Hematopoietic multipotent progenitor cell treated with erythropoietin and hydrocortisone succinate and interleukin-3 and kit ligand, for 15 days (in vitro differentiated cells): ENCODE results near the gene SLC24A3.

ENCODE experiments used
- DNase-seq: peaks from one replicate; pipeline ENCODE4 v3.0.0-alpha.2; 2015; ENCODE audit warnings: low spot score

SLC24A3 gene

DNA sequence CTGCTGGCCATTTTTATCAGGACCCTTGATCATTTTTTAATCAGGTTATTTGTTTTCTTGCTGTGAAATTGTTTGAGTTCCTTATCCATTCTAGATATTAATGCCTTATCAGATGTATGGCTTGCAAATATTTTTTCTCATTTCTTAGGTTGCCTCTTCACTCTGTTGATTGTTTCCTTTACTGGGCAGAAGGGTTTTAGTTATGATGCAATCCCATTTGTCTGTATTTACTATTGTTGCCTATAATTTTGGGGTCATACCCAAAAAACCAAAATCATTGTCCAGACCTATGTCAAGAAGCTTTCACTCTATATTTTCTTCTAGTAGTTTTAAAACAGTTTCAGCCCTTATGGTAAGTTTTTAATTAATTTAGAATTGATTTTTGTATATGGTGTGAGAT is 172.5 kb downstream of the SLC24A3 start:
- no peak for DNase-seq

DNA sequence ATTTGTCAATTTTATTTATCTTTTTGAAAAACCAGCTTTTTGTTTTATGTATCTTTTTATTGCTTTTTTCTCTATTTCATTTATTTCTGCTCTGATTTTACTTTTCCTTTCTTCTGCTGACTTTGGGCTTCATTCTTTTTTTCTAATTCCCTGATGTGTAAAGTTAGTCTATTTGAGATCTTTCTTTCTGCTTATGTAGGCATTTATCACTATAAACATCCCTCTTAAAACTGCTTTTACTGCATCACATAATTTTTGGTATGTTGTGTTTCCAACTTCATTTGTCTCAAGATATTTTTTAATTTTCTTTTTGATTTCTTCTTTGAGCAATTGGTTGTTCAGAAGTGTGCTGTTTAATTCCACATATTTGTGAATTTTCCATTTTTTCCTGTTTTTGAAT is 174.8 kb downstream of the SLC24A3 start:
- no peak for DNase-seq

DNA sequence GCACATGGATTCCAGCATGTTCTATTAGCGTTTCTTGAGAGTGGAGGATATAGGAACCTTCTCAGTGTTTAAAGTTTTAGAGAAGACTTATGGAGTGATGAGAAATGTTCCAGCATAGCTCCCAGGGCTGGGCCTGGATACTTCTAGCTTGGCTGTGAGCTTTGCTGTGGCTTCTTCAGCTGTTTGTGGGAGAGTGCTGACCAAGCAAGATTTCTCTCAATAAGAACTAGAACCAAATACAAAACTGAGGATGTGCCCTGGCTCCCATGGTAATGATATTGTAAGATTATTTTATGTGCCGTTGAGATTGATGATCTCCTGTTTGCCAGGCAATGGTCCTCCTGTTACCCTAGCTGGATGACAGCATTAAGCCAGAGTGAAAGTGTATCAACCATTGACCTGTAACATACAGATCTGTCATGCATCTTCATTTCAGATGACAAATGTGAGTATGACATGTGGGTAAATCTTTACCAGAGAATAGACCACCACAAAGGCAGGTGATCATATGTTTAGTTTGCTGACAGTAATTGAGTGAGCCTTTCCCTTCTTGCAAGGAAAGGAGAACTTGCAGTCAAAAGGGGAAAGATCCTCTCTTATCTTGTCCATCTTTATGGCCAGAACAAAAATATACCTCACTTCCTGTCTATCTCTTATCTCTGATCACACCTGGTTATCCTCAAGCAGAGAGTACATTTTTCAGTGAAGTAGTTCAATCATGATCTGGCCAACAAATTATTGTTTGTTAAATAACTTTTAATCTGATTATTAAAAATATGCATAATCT is 180.1 kb downstream of the SLC24A3 start:
- no peak for DNase-seq

DNA sequence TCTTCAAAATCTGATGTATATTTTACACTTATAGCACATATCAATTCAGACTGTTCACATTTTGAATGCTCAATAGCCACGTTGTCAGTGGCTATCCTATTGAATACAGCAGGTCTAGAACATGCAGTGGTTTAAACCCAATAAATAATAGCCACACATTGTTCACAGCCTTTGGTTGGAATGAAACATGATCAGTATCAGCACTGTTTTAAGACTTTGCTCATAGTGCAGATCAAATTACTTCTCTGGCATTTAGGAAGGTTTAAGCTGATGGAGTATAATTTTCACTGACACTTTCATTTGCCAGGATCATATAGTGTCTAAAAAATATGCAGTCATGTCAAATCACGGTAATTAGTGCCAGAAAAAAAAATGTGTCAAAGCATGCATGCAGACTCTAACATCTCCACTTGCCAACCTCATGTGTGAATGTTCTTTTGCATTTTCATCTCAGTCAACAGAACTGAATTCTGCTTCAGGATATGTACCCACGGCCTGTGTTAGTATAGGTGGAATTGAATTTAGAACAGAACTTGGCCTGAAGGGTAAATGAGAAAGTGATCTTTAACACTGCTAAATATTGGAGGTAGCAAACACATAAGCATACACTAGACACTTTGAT is 184.1 kb downstream of the SLC24A3 start:
- no peak for DNase-seq

DNA sequence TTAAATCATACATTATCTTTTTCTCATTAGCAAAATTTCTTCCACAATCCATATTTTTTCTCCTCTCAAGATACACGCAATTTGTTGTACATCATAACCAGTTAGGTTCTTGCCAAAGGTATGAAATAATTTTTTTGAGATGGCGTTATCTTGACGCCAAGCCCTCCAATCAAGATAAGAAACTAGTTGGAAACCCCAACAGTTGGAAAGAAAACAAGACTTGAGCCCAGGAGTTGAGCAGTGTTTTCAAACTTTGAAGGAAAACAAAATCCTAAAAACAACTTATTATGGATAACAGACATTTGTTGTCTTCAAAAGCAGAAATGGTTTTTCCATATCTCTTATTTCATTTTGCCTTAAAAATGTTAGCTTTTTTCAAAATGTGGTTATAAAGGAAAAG is 184.8 kb downstream of the SLC24A3 start:
- DNase-seq: no peak

DNA sequence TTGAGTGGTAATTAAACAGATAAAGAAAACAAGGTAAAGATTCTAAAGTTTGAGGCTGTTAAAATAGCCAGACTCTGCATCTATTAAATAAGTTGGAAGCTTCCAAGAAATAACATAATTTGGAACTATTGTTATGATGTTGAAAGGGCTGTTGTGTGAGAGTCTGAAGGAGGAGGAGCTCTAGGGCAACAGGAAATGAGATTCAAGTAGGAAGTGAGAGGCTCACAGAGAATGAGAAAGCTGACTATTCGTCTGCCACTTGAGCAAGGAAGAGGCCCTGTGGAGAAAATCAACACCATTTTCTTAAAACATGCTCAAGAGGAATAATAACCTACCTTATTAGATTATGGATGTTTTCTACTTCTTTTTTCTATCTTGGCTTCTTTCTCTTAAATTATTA is 185.2 kb downstream of the SLC24A3 start:
- no peak for DNase-seq

DNA sequence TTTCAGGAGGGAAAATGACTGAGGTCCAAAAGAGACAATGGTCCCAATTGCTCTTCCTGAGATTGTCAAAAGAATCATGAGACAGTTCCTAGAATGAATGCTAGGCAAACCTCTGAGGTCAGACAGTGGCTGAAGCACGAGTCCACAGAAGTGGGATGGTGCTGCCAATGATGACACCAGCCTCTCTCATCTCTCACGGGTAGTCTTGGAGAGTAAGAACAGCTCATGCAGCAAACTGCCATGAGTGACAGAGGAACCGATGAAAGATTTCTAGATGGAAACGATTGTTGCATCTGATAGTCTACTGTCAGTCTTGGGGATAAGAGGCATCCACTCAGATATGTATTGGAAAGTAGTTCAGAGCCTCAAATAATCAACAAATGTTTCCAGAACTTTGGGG is 188.7 kb downstream of the SLC24A3 start:
- DNase-seq: no peak

GRCh38 chr20:19403549-19403948 is 191.1 kb downstream of the SLC24A3 start:
- DNase-seq: no peak

DNA sequence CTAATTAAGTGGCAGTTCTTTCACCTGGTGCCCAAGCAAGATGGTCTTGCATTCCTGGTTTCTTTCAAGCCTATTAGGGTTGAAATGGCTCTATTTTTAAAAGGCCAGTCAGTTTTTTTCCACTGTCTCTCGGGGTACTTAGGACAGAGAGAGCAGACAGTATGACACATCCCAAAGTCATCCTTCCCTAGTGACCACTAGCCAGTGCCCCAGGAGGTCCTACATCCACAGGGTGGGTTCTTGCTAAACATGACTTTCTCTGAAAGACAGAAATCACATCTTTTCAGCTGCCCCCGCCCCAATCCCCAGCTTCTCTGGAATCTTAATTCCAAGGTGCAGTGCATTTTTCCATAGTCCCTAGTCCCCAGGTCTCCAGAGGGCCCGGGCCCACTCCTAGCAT is 192.4 kb downstream of the SLC24A3 start:
- DNase-seq: no peak

GRCh38 chr20:19405958-19406357 is 193.5 kb downstream of the SLC24A3 start:
- DNase-seq: no peak

- no peak for DNase-seq
Observed at GRCh38 chr20:19406381-19406780, 193.9 kb downstream of the SLC24A3 start.

GRCh38 chr20:19407196-19407595 is 194.8 kb downstream of the SLC24A3 start:
- DNase-seq: no peak

GRCh38 chr20:19407736-19408135 is 195.3 kb downstream of the SLC24A3 start:
- no peak for DNase-seq

DNA sequence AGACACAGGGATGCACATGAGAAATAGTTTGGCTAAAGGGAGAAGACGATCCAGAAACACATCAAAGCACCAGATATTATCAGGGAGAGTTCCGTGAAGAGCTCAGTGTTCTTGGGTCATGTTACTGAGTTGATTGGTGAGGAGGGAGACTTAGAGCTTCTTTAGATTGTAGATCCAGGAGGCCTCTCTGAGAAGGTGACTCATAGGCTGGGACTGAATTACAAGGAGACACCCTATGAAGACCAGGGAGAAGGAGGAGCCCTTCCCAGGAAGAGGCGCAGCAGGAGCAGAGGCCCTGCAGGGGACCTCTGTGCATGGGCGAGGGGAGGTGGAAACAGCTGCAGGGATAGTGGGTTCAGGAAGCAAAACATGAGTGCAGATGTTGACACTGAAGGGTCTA is 196.5 kb downstream of the SLC24A3 start:
- no peak for DNase-seq

DNA sequence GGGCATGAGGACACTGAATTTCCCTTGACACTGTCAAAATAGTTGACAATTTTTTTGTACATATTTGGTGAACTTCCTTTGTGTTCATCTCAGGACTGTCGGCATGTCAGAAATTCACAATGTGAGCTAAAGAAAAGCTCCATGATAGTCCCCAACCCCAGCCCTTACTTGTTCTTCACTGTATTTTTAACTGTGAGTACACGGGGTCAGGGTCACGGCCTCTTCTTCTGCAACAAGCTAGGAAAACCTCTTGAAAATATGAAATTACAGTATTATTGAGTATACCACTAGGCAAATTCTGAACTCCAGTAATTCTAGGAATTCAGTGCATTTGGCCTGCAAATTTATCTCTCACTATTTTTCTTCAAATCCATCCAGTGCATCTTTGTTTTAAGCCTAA is 199.4 kb downstream of the SLC24A3 start:
- no peak for DNase-seq

DNA sequence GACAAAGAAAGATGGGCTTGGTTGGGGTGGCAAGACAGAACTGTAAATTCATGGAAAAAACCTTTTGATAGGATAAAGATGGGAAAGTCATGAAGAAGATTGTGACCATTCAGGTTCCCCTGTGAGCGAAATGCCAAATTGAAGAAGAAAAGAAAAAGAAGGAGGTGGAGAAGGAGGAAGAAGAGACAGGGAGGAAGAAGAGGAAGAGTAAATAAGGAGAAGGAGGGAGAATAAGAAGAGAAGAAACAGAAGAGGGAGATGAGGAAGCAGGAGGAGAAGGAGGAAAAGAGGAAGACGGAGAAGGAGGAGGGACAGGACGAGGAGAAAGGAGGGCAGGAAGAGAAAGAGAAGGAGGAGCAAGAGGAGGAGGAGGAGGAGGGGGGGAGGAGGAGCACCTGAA is 199.8 kb downstream of the SLC24A3 start:
- DNase-seq: no peak

- no peak for DNase-seq
Observed at GRCh38 chr20:19414600-19414999, 202.2 kb downstream of the SLC24A3 start.

- no peak for DNase-seq
Observed at GRCh38 chr20:19415786-19416185, 203.3 kb downstream of the SLC24A3 start.

- DNase-seq: no peak
Observed at GRCh38 chr20:19416627-19417026, 204.2 kb downstream of the SLC24A3 start.

DNA sequence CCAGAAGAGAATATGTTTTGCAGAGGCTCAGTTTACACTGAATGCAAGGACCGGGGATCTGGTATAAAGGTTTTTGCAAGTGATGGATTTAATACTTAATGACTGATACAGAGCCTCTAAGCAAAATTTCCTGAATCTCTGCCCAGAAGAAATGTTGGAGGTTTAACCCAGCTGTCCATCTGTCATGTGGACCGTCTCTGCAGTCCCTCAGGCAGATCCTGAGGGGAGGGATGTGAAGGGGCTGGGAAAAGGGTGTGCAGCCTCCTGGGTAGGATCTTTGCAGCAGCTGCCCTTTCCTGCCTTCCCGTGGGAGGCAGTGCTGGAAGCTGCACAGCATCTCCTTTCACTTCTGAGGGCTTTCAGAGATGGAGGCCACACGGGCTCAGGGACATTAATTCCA is 207.0 kb downstream of the SLC24A3 start:
- no peak for DNase-seq

DNA sequence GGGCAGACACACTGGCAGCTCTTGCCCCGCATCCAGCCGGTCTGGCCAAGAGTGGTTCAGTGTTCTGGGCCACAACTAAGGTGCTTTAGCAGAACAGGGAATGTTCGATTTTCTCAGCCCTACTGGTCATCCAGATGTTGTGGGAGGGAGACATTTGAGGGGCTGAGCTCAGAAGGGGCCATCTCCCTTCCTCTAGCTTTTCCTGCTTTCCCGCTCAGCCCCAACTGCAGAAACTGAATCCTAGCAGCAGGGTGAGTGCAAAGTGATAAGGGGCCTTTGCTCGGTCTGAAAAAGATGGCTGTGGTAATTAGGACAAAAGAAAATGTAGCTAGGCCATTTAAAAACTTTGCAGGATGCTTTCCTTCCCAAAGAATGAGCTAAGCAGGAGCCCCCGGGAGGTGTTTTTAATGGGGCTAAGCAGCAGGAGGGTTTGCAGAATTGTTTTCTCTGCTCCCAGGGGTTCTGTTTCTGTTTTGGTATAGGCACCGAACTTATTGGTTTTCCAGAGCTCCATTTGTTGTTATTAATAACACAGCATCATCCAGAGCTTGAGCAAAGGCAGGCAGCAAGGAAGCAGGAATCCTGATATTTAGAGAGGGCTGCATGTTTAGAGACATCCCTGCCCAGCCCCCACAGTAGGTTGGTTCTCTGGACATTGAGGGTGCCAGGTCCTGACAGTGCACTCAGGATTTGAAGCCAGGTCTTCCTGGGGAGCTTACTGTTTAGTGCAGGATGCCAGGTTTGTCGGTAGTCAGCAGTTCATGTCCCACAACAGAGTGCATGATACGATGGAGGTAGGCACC is 210.9 kb downstream of the SLC24A3 start:
- DNase-seq: no peak

DNA sequence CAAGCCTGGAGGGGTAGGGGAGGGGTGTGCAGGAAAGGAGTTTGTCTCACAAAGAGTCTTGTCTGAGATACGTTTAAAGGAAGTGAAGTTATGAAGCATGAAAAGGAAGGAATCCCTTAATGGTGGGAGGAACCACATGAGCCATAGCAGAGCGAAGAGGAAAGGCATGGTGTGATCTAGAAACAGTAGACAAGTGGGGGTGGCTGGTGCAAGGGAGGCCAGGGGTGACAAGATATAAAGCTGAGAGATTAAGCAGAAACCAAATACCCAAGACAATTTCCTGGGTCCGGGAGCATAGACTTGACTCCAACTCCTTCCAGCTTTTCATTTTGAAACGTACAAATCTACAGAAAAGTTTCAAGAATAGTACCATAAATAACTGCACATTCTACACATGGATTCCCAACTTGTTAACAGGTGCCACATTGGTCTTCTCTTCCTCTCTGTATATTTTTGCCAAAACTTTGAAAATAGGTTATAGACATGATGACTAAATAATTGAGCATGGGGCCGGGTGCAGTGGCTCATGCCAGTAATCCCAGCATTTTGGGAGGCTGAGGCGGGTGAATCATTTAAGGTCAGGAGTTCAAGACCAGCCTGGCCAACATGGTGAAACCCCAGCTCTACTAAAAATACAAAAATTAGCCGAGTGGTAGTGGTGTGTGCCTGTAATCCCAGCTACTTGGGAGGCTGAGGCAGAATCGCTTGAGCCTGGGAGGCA is 211.6 kb downstream of the SLC24A3 start:
- DNase-seq: no peak
